Bronchial epithelial cell (primary cell): Measurements from ENCODE around the gene CDCA8. TPM values are rescaled to one million over a fixed set of nuclear protein-coding genes. Genes with fewer than 3 reads are reported as not detected.

Experiments
- DNase-seq: peaks from one replicate; pipeline ENCODE4 v3.0.0-alpha.2; 2010; ENCODE audit warnings: low read depth
- FAIRE-seq: peaks from 2 replicates; lab custom pipeline; 2011; peaks lifted over from hg19 to GRCh38; lab: Jason Lieb, UNC
- H3K27me3 ChIP-seq: 2 replicates; pipeline ENCODE4 v1.5.1; 2011; ENCODE audit warnings: low read length; ENCODE audit not compliant: control insufficient read depth, insufficient read depth
- H3K36me3 ChIP-seq: 2 replicates; pipeline ENCODE4 v1.5.1; 2011; ENCODE audit warnings: low read length; ENCODE audit not compliant: control insufficient read depth, insufficient read depth
- H3K4me3 ChIP-seq: 2 replicates; pipeline ENCODE4 v1.5.1; 2011; ENCODE audit warnings: mild to moderate bottlenecking, low read depth, low read length, control low read depth
- CTCF ChIP-seq: IDR thresholded peaks from 2 replicates; pipeline ENCODE4 v1.5.1; 2011; ENCODE audit warnings: mild to moderate bottlenecking, moderate library complexity, low read length, control low read depth, inconsistent platforms; ENCODE audit not compliant: insufficient read depth, severe bottlenecking
- total RNA-seq: library from RNA; depleted of rRNA; stranded (reverse); fragments of >200 nt; gene quantifications from 2 replicates; pipeline ENCODE4 v1.2.1, GENCODE V29; 2014

Gene CDCA8
- total RNA-seq, 1 donor from 2014 or later, result 0.26 TPM

GRCh38 chr1:37721565-37721964, 29.2 kb downstream of the CDCA8 start:
- no peaks in the 10 kb centered on the region for H3K36me3 ChIP-seq
- FAIRE-seq, result no peak
- H3K4me3 ChIP-seq, result no peak overlapping the region
- H3K27me3 ChIP-seq, result peaks cover 2% of the 10 kb centered on the region
- TF ChIP-seq CTCF, result no peak
- no peak for DNase-seq

- Histone ChIP-seq H3K36me3 (no peaks in the 10 kb centered on the region), H3K4me3 (no peak overlapping the region), H3K27me3 (peaks cover 4% of the 10 kb centered on the region)
- no peak for FAIRE-seq
- DNase-seq, result no peak
- no peak for TF ChIP-seq CTCF
These were observed 30.1 kb downstream of the CDCA8 start for GRCh38 chr1:37722181-37723071.

GRCh38 chr1:37723072-37723389, 30.7 kb downstream of the CDCA8 start:
- H3K27me3 ChIP-seq, result peaks cover 4% of the 10 kb centered on the region
- no peak for TF ChIP-seq CTCF
- DNase-seq, result no peak
- FAIRE-seq, result no peak
- H3K36me3 ChIP-seq, result no peaks in the 10 kb centered on the region
- H3K4me3 ChIP-seq, result no peak overlapping the region

GRCh38 chr1:37723390-37724078, 31.2 kb downstream of the CDCA8 start:
- Histone ChIP-seq H3K27me3 (peaks cover 4% of the 10 kb centered on the region), H3K36me3 (no peaks in the 10 kb centered on the region), H3K4me3 (no peak overlapping the region)
- DNase-seq (no peak), FAIRE-seq (no peak)
- TF ChIP-seq CTCF, result no peak

- Histone ChIP-seq H3K27me3 (peaks cover 4% of the 10 kb centered on the region), H3K36me3 (no peaks in the 10 kb centered on the region), H3K4me3 (no peak overlapping the region)
- DNase-seq (no peak), FAIRE-seq (no peak)
- no peak for TF ChIP-seq CTCF
These were observed 32.3 kb downstream of the CDCA8 start for GRCh38 chr1:37724575-37724974.
